Vagina (tissue), 2 donors: ENCODE data around the gene PEX10. TPM values are rescaled to one million over a fixed set of nuclear protein-coding genes. Genes with fewer than 3 reads are reported as not detected.

ENCODE experiments used
- DNase-seq, 2 donors: peaks; one replicate each; pipeline ENCODE4 v3.0.0-alpha.2; 2017; ENCODE audit errors: extremely low spot score in 2 of 2
- H3K27ac ChIP-seq: fragments of 200-600 bp; sonication (generic); one replicate; pipeline ENCODE4 v1.5.1; 2019
- H3K27me3 ChIP-seq: fragments of 200-600 bp; sonication (generic); one replicate; pipeline ENCODE4 v1.5.1; 2019
- H3K36me3 ChIP-seq, 2 donors: fragments of 200-600 bp; sonication (generic); one replicate each; pipeline ENCODE4 v1.5.1; 2017 to 2019
- H3K4me1 ChIP-seq: fragments of 200-600 bp; sonication (generic); one replicate; pipeline ENCODE4 v1.5.1; 2019
- H3K4me3 ChIP-seq, 2 donors: fragments of 200-600 bp; sonication (generic); 1 replicate in 1 of 2; 2 replicates in 1 of 2; pipeline ENCODE4 v1.5.1; 2016 to 2019
- H3K9me3 ChIP-seq: fragments of 200-600 bp; sonication (generic); one replicate; pipeline ENCODE4 v1.5.1; 2019
- CTCF ChIP-seq, 3 experiments: fragments of 450-650 bp in 2 of 3; fragments of 200-600 bp in 1 of 3; sonication (generic) in 1 of 3; IDR thresholded peaks; one replicate each; pipeline ENCODE4 v1.5.1; 2017 to 2019; ENCODE audit warnings: antibody characterized with exemption in 3 of 3, mild to moderate bottlenecking in 2 of 3, moderate library complexity in 2 of 3
- POLR2A ChIP-seq, 2 donors: fragments of 450-650 bp; IDR thresholded peaks; one replicate each; pipeline ENCODE4 v1.6.1; 2017; ENCODE audit warnings: antibody characterized with exemption in 2 of 2, mild to moderate bottlenecking in 2 of 2, moderate library complexity in 2 of 2
- POLR2AphosphoS5 ChIP-seq, 2 donors: sonication (generic); formaldehyde crosslinking; IDR thresholded peaks; one replicate each; pipeline ENCODE4 v1.9.0; 2017; ENCODE audit warnings: antibody characterized with exemption in 2 of 2, mild to moderate bottlenecking in 2 of 2, low read depth in 1 of 2; ENCODE audit not compliant: insufficient read depth in 1 of 2
- intact Hi-C: fragments of 100-400 bp; cut with DNase I; formaldehyde crosslinking; loops from one replicate; pipeline ENCODE4 v1.15.1; 2023
- total RNA-seq: library from RNA; depleted of rRNA; stranded (reverse); fragments of >200 nt; gene quantifications from one replicate; pipeline ENCODE4 v1.2.3, GENCODE V29; 2016

The PEX10 gene
- total RNA-seq, 1 donor from 2014 or later = 15.2 TPM

- intact Hi-C loops = no loop called here
- Histone ChIP-seq H3K27ac (no peak overlapping the region), H3K9me3 (no peaks in the 10 kb centered on the region), H3K4me3 (no peak overlapping the region), H3K36me3 (no peaks in the 10 kb centered on the region), H3K4me1 (no peaks in the 10 kb centered on the region), H3K27me3 (no peaks in the 10 kb centered on the region)
- DNase-seq = no peak
- no peak for TF ChIP-seq POLR2A (IDR thresholded peaks at IDR 0.05)
- no peak for TF ChIP-seq CTCF (IDR thresholded peaks at IDR 0.05)
- TF ChIP-seq POLR2AphosphoS5 (IDR thresholded peaks at IDR 0.05; ENCODE audit: insufficient read depth in 1 of 2, low read depth in 1 of 2) = no peak
Observed at GRCh38 chr1:2368053-2368744, 44.2 kb downstream of the PEX10 start.

- Histone ChIP-seq H3K4me3 (no peak overlapping the region), H3K36me3 (no peaks in the 10 kb centered on the region), H3K9me3 (no peaks in the 10 kb centered on the region), H3K27me3 (no peaks in the 10 kb centered on the region), H3K4me1 (no peaks in the 10 kb centered on the region), H3K27ac (no peak overlapping the region)
- DNase-seq = no peak
- intact Hi-C loops = no loop called here
- TF ChIP-seq POLR2A (IDR thresholded peaks at IDR 0.05) (no peak), POLR2AphosphoS5 (IDR thresholded peaks at IDR 0.05; ENCODE audit: insufficient read depth in 1 of 2, low read depth in 1 of 2) (no peak), CTCF (IDR thresholded peaks at IDR 0.05) (no peak)
Observed at GRCh38 chr1:2363847-2364513, 48.4 kb downstream of the PEX10 start.

GRCh38 chr1:2360588-2361364, 51.6 kb downstream of the PEX10 start:
- no peak for TF ChIP-seq POLR2AphosphoS5 (IDR thresholded peaks at IDR 0.05; ENCODE audit: insufficient read depth in 1 of 2, low read depth in 1 of 2)
- no peak for TF ChIP-seq CTCF (IDR thresholded peaks at IDR 0.05)
- H3K4me1 ChIP-seq = no peaks in the 10 kb centered on the region
- no peaks in the 10 kb centered on the region for H3K9me3 ChIP-seq
- intact Hi-C loops = no loop called here
- no peak overlapping the region for H3K27ac ChIP-seq
- H3K27me3 ChIP-seq = no peaks in the 10 kb centered on the region
- no peaks in the 10 kb centered on the region for H3K36me3 ChIP-seq
- H3K4me3 ChIP-seq = no peak overlapping the region
- no peak for DNase-seq

GRCh38 chr1:2358651-2359640, 53.4 kb downstream of the PEX10 start:
- Histone ChIP-seq H3K27ac (no peak overlapping the region), H3K9me3 (no peaks in the 10 kb centered on the region), H3K4me1 (no peaks in the 10 kb centered on the region), H3K4me3 (no peak overlapping the region), H3K36me3 (no peaks in the 10 kb centered on the region), H3K27me3 (no peaks in the 10 kb centered on the region)
- TF ChIP-seq CTCF (IDR thresholded peaks at IDR 0.05) = no peak
- DNase-seq = no peak
- intact Hi-C loops = no loop called here
